Breast epithelium (tissue), 4 donors: ENCODE data around the gene SV2C. TPM values are rescaled to one million over a fixed set of nuclear protein-coding genes. Genes with fewer than 3 reads are reported as not detected.
A peak's percentile ranks its signal among the peaks of the same experiment; 100 is the strongest.
"Not testable (repeated sequence)": the region's sequence is repeated elsewhere in the genome, so short reads cannot be mapped to it uniquely, and the experiment has no call there.

Source experiments
- DNase-seq, 2 donors: peaks; one replicate each; pipeline ENCODE4 v3.0.0-alpha.2; 2019; ENCODE audit warnings: low spot score in 2 of 2
- H3K27ac ChIP-seq, 2 donors: fragments of 200-600 bp; sonication (generic) in 1 of 2; one replicate each; pipeline ENCODE4 v1.5.1; 2016 to 2019; ENCODE audit warnings: mild to moderate bottlenecking in 1 of 2
- H3K27me3 ChIP-seq, 2 donors: fragments of 200-600 bp; sonication (generic) in 1 of 2; one replicate each; pipeline versions ENCODE4 v1.5.1 to v1.6.0; 2017 to 2019; ENCODE audit warnings: control low read depth in 1 of 2, mild to moderate bottlenecking in 1 of 2
- H3K36me3 ChIP-seq: fragments of 200-600 bp; one replicate; pipeline ENCODE4 v1.5.1; 2019
- H3K4me1 ChIP-seq, 2 donors: fragments of 200-600 bp; sonication (generic); one replicate each; pipeline ENCODE4 v1.5.1; 2016 to 2019; ENCODE audit warnings: control low read depth in 1 of 2
- H3K4me3 ChIP-seq, 3 donors: fragments of 200-600 bp; sonication (generic); 1 replicate in 2 of 3; 2 replicates in 1 of 3; pipeline ENCODE4 v1.5.1; 2016 to 2019; ENCODE audit warnings: mild to moderate bottlenecking in 3 of 3, moderate library complexity in 2 of 3
- H3K9me3 ChIP-seq, 2 donors: fragments of 200-600 bp; sonication (generic) in 1 of 2; one replicate each; pipeline ENCODE4 v1.5.1; 2016 to 2019; ENCODE audit warnings: control low read depth in 1 of 2
- CTCF ChIP-seq, 3 donors: fragments of 450-650 bp; IDR thresholded peaks; one replicate each; pipeline ENCODE4 v1.5.1; 2016 to 2017; ENCODE audit warnings: antibody characterized with exemption in 3 of 3, mild to moderate bottlenecking in 3 of 3, moderate library complexity in 3 of 3
- POLR2A ChIP-seq: fragments of 450-650 bp; IDR thresholded peaks from one replicate; pipeline ENCODE4 v1.6.1; 2016; ENCODE audit warnings: antibody characterized with exemption, mild to moderate bottlenecking, moderate library complexity
- POLR2AphosphoS5 ChIP-seq, 3 donors: sonication (generic); formaldehyde crosslinking; IDR thresholded peaks; one replicate each; pipeline ENCODE4 v1.6.1; 2017; ENCODE audit warnings: antibody characterized with exemption in 3 of 3
- intact Hi-C: fragments of 100-400 bp; cut with DNase I; formaldehyde crosslinking; loops from one replicate; pipeline ENCODE4 v1.15.1; 2023; ENCODE audit warnings: low total_unique reads
- total RNA-seq, 3 donors: library from RNA; depleted of rRNA; stranded (reverse); fragments of >200 nt; gene quantifications; one replicate each; pipeline ENCODE4 v1.1.0, GENCODE V29; 2016

Gene SV2C
- total RNA-seq, 3 donors from 2014 or later = 0.32 to 1.3 (median 0.59) TPM

GRCh38 chr5:76314643-76315042 lies 231.5 kb downstream of the SV2C start:
- H3K4me3 ChIP-seq = no peak overlapping the region
- TF ChIP-seq CTCF (IDR thresholded peaks at IDR 0.05) = no peak
- TF ChIP-seq POLR2AphosphoS5 (IDR thresholded peaks at IDR 0.05) = no peak
- no peak for TF ChIP-seq POLR2A
- H3K27me3 ChIP-seq = no peaks in the 10 kb centered on the region
- H3K4me1 ChIP-seq = no peaks in the 10 kb centered on the region
- H3K9me3 ChIP-seq = no peaks in the 10 kb centered on the region
- DNase-seq = no peak
- intact Hi-C loops = no loop called here
- no peak overlapping the region for H3K27ac ChIP-seq
- no peaks in the 10 kb centered on the region for H3K36me3 ChIP-seq

- intact Hi-C loops = no loop called here
- TF ChIP-seq POLR2AphosphoS5 (IDR thresholded peaks at IDR 0.05) (no peak), POLR2A (no peak), CTCF (IDR thresholded peaks at IDR 0.05) (no peak)
- H3K27ac ChIP-seq = no peak overlapping the region
- no peaks in the 10 kb centered on the region for H3K27me3 ChIP-seq
- H3K4me1 ChIP-seq = no peaks in the 10 kb centered on the region
- no peak overlapping the region for H3K4me3 ChIP-seq
- H3K36me3 ChIP-seq = no peaks in the 10 kb centered on the region
- H3K9me3 ChIP-seq = no peaks in the 10 kb centered on the region
- no peak for DNase-seq
Observed at GRCh38 chr5:76319673-76320072, 236.5 kb downstream of the SV2C start.

- H3K4me1 ChIP-seq, H3K9me3 ChIP-seq, H3K27ac ChIP-seq, H3K4me3 ChIP-seq, DNase-seq, H3K27me3 ChIP-seq, intact Hi-C loops, H3K36me3 ChIP-seq: not testable (repeated sequence)
Observed at GRCh38 chr5:76323494-76323893, 240.3 kb downstream of the SV2C start.

- TF ChIP-seq POLR2A (no peak), POLR2AphosphoS5 (IDR thresholded peaks at IDR 0.05) (no peak), CTCF (IDR thresholded peaks at IDR 0.05) (no peak)
- H3K4me1 ChIP-seq = no peaks in the 10 kb centered on the region
- H3K9me3 ChIP-seq = no peaks in the 10 kb centered on the region
- intact Hi-C loops = loop anchor here (5.0 kb wide), 1 partner anchor 572 kb away; no protein-coding TSS in a partner anchor
- no peaks in the 10 kb centered on the region for H3K27me3 ChIP-seq
- H3K27ac ChIP-seq = no peak overlapping the region
- no peak for DNase-seq
- H3K4me3 ChIP-seq = no peak overlapping the region
- H3K36me3 ChIP-seq = no peaks in the 10 kb centered on the region
Observed at GRCh38 chr5:76325326-76325725, 242.1 kb downstream of the SV2C start.

- peak overlapping the region in 1 of 2 donors; percentile 22 for H3K27ac ChIP-seq
- no peak for DNase-seq
- H3K27me3 ChIP-seq = no peaks in the 10 kb centered on the region
- intact Hi-C loops = loop anchor here (5.0 kb wide), 1 partner anchor 571 kb away; no protein-coding TSS in a partner anchor
- H3K4me1 ChIP-seq = no peaks in the 10 kb centered on the region
- no peak overlapping the region for H3K4me3 ChIP-seq
- no peaks in the 10 kb centered on the region for H3K9me3 ChIP-seq
- H3K36me3 ChIP-seq = no peaks in the 10 kb centered on the region
- no peak for TF ChIP-seq POLR2AphosphoS5 (IDR thresholded peaks at IDR 0.05)
- no peak for TF ChIP-seq CTCF (IDR thresholded peaks at IDR 0.05)
- TF ChIP-seq POLR2A = no peak
Observed at GRCh38 chr5:76325876-76326491, 242.8 kb downstream of the SV2C start.
